ENCODE measurements around the gene SPA17.
A peak's percentile ranks its signal among the peaks of the same experiment; 100 is the strongest.

The SPA17 gene

DNA sequence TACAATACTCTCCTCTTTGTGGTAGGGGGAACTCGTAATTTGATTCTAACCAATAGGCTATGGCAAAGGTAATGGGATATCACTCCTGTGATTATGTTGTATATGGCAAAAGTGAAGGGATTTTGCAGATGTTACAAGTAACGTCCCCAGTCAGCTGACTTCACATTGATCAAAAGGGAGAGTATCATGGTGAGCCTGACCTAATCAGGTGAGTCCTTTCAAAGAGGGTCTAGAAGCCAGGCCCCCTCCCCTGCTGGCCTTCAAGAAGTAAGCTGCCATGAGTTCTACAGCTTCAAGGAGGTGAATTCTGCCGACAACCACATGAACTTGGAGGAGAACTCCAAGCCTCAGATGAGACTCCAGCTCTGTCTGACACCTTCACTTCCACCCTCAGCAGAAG is 31.1 kb upstream of the SPA17 start:
- no peaks in the 10 kb centered on the region for H3K9me2 ChIP-seq (replicated peaks; ENCODE audit: low read depth, low read length)
- H3K36me3 ChIP-seq (ENCODE audit: insufficient read depth, low read length), result peaks cover 4% of the 10 kb centered on the region; the same call in 1 of the 2 replicates
- no peaks in the 10 kb centered on the region for H3K79me2 ChIP-seq (ENCODE audit: insufficient read depth, low read length)
- peaks cover 14% of the 10 kb centered on the region for H3K4me1 ChIP-seq (ENCODE audit: insufficient read depth, low read length, poor library complexity, severe bottlenecking)
- no peaks in the 10 kb centered on the region for H3K27me3 ChIP-seq (ENCODE audit: insufficient read depth, low read length, poor library complexity, severe bottlenecking)
- H3F3A ChIP-seq (ENCODE audit: low read depth), result no peaks in the 10 kb centered on the region
- TF ChIP-seq, protein P1, sequence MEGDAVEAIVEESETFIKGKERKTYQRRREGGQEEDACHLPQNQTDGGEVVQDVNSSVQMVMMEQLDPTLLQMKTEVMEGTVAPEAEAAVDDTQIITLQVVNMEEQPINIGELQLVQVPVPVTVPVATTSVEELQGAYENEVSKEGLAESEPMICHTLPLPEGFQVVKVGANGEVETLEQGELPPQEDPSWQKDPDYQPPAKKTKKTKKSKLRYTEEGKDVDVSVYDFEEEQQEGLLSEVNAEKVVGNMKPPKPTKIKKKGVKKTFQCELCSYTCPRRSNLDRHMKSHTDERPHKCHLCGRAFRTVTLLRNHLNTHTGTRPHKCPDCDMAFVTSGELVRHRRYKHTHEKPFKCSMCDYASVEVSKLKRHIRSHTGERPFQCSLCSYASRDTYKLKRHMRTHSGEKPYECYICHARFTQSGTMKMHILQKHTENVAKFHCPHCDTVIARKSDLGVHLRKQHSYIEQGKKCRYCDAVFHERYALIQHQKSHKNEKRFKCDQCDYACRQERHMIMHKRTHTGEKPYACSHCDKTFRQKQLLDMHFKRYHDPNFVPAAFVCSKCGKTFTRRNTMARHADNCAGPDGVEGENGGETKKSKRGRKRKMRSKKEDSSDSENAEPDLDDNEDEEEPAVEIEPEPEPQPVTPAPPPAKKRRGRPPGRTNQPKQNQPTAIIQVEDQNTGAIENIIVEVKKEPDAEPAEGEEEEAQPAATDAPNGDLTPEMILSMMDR (conservative IDR thresholded peaks at IDR 0.05; ENCODE audit: low read length), result no peak
- no peak for TF ChIP-seq EZH2phosphoT487 (IDR thresholded peaks at IDR 0.05; ENCODE audit: borderline replicate concordance)
- H3K9me3 ChIP-seq (ENCODE audit: insufficient read depth, low read depth, low read length), result no peaks in the 10 kb centered on the region
- no peak overlapping the region for H3K4me2 ChIP-seq (ENCODE audit: low read depth, low read length, poor library complexity, severe bottlenecking)
- no peak overlapping the region for H3K9ac ChIP-seq (ENCODE audit: low read depth, low read length, poor library complexity, severe bottlenecking)
- no peaks in the 10 kb centered on the region for H4K20me1 ChIP-seq (ENCODE audit: insufficient read depth, low read length, poor library complexity, severe bottlenecking)
- H3K4me3 ChIP-seq (ENCODE audit: low read length, poor library complexity, severe bottlenecking), result no peak overlapping the region
- no peak overlapping the region for H2AFZ ChIP-seq (ENCODE audit: low read length)

GRCh38 chr11:124643042-124643604 is 30.6 kb upstream of the SPA17 start:
- Histone ChIP-seq H2AFZ (ENCODE audit: low read length) (peak overlapping the region; percentile 73; the same call in 1 of the 2 replicates), H3K4me1 (ENCODE audit: insufficient read depth, low read length, poor library complexity, severe bottlenecking) (peaks cover 14% of the 10 kb centered on the region), H3K4me2 (ENCODE audit: low read depth, low read length, poor library complexity, severe bottlenecking) (peak overlapping the region; percentile 37), H3K9ac (ENCODE audit: low read depth, low read length, poor library complexity, severe bottlenecking) (no peak overlapping the region), H3K9me3 (ENCODE audit: insufficient read depth, low read depth, low read length) (no peaks in the 10 kb centered on the region), H3K9me2 (replicated peaks; ENCODE audit: low read depth, low read length) (no peaks in the 10 kb centered on the region), H3K27me3 (ENCODE audit: insufficient read depth, low read length, poor library complexity, severe bottlenecking) (no peaks in the 10 kb centered on the region), H3F3A (ENCODE audit: low read depth) (no peaks in the 10 kb centered on the region), H3K79me2 (ENCODE audit: insufficient read depth, low read length) (no peaks in the 10 kb centered on the region), H4K20me1 (ENCODE audit: insufficient read depth, low read length, poor library complexity, severe bottlenecking) (no peaks in the 10 kb centered on the region), H3K36me3 (ENCODE audit: insufficient read depth, low read length) (no peaks in the 10 kb centered on the region), H3K4me3 (ENCODE audit: low read length, poor library complexity, severe bottlenecking) (no peak overlapping the region)
- TF ChIP-seq, protein P1 (conservative IDR thresholded peaks at IDR 0.05; ENCODE audit: low read length), result no peak
- TF ChIP-seq EZH2phosphoT487 (IDR thresholded peaks at IDR 0.05; ENCODE audit: borderline replicate concordance), result no peak

DNA sequence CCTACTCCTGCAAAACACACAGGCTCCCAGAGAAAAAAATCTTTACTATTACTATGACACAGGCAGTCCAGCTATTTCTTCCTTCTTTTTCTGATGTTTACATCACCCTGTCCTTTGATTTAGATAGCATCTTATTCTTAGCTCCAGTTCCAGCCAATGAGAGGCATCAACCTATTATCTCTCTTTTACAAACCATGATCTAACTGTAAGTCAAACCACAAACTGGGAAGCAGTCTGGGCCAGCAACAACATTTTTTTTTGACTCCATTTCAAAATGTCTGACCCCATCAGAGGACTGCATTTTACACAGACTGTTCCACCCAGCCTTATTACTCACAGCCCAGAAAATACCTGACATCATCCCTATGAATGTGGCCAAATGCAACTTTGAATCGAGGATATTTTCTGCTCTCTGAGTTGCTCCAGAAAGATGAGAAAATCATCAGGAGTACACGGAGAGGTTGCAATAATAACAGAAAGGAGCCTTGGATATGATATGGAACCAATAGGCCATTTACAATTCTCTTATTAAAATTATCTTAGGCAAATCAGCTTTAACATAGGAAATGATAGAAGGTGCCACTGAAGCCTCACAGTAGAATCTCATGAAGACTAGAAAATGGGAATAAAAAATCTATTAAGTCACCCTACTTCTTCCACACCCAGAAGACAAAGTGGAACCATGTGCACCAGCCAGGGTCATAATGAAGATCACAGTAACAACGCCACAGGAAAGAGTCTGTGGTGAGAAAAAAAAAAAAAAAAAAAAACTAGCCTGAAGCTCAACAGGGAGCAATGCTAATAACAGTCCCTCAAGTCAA is 29.9 kb upstream of the SPA17 start:
- TF ChIP-seq EZH2phosphoT487 (IDR thresholded peaks at IDR 0.05; ENCODE audit: borderline replicate concordance), result no peak
- TF ChIP-seq, protein P1 (conservative IDR thresholded peaks at IDR 0.05; ENCODE audit: low read length), result no peak
- Histone ChIP-seq H3K9ac (ENCODE audit: low read depth, low read length, poor library complexity, severe bottlenecking) (no peak overlapping the region), H3K9me3 (ENCODE audit: insufficient read depth, low read depth, low read length) (no peaks in the 10 kb centered on the region), H3K79me2 (ENCODE audit: insufficient read depth, low read length) (no peaks in the 10 kb centered on the region), H3K27me3 (ENCODE audit: insufficient read depth, low read length, poor library complexity, severe bottlenecking) (no peaks in the 10 kb centered on the region), H3K4me1 (ENCODE audit: insufficient read depth, low read length, poor library complexity, severe bottlenecking) (peaks cover 14% of the 10 kb centered on the region), H3K4me3 (ENCODE audit: low read length, poor library complexity, severe bottlenecking) (peak overlapping the region; percentile 2), H2AFZ (ENCODE audit: low read length) (peak overlapping the region; percentile 73), H3K4me2 (ENCODE audit: low read depth, low read length, poor library complexity, severe bottlenecking) (peak overlapping the region; percentile 37), H3K9me2 (replicated peaks; ENCODE audit: low read depth, low read length) (no peaks in the 10 kb centered on the region), H3K36me3 (ENCODE audit: insufficient read depth, low read length) (no peaks in the 10 kb centered on the region), H4K20me1 (ENCODE audit: insufficient read depth, low read length, poor library complexity, severe bottlenecking) (no peaks in the 10 kb centered on the region), H3F3A (ENCODE audit: low read depth) (no peaks in the 10 kb centered on the region)

Measured in Loucy (cell line).